ENCODE results near the gene PGD.

GRCh38 chr1:10456048-10456447 lies 57.2 kb downstream of the PGD start:
- TF ChIP-seq CTCF (optimal IDR thresholded peaks at IDR 0.05 in 1 of 3, IDR thresholded peaks at IDR 0.05 in 1 of 3, conservative IDR thresholded peaks at IDR 0.05 in 1 of 3; ENCODE audit: extremely low read depth in 1 of 3, insufficient read depth in 2 of 3, low read length in 3 of 3) (peak; percentile 15 to 28 (median 27)), EZH2 (IDR thresholded peaks at IDR 0.05; ENCODE audit: low read length) (no peak)
